Measurements from ENCODE around the gene SLCO4A1. TPM values are rescaled to one million over a fixed set of nuclear protein-coding genes. Genes with fewer than 3 reads are reported as not detected.

Gene SLCO4A1
- total RNA-seq, 1 donor from 2014 or later, result 3.6 TPM

GRCh38 chr20:62641321-62642050 is 817 bp upstream of the SLCO4A1 start:
- Mint-ChIP-seq H3K4me3 (ENCODE audit: low read depth) (peak overlapping the region; percentile 61), H3K27me3 (peaks cover 63% of the 10 kb centered on the region), H3K27ac (no peak overlapping the region), H3K9me3 (ENCODE audit: low read depth) (no peaks in the 10 kb centered on the region), H3K36me3 (ENCODE audit: insufficient read depth) (no peaks in the 10 kb centered on the region), H3K4me1 (ENCODE audit: low read depth) (peaks cover 5% of the 10 kb centered on the region)
- no peak for DNase-seq (ENCODE audit: low spot score, unreplicated experiment)
- TF ChIP-seq CTCF (IDR thresholded peaks at IDR 0.05; ENCODE audit: unreplicated experiment), result no peak

- Mint-ChIP-seq H3K9me3 (ENCODE audit: low read depth) (no peaks in the 10 kb centered on the region), H3K4me1 (ENCODE audit: low read depth) (peaks cover 5% of the 10 kb centered on the region), H3K27me3 (peaks cover 59% of the 10 kb centered on the region), H3K36me3 (ENCODE audit: insufficient read depth) (no peaks in the 10 kb centered on the region), H3K4me3 (ENCODE audit: low read depth) (peak overlapping the region; percentile 31), H3K27ac (no peak overlapping the region)
- peak; percentile 45 for DNase-seq (ENCODE audit: low spot score, unreplicated experiment)
- TF ChIP-seq CTCF (IDR thresholded peaks at IDR 0.05; ENCODE audit: unreplicated experiment), result no peak
Observed at GRCh38 chr20:62642666-62643520, 590 bp downstream of the SLCO4A1 start.

GRCh38 chr20:62643521-62644043 is 1.3 kb downstream of the SLCO4A1 start:
- Mint-ChIP-seq H3K27me3 (peaks cover 53% of the 10 kb centered on the region), H3K27ac (no peak overlapping the region), H3K4me3 (ENCODE audit: low read depth) (peak overlapping the region; percentile 29), H3K9me3 (ENCODE audit: low read depth) (no peaks in the 10 kb centered on the region), H3K4me1 (ENCODE audit: low read depth) (peaks cover 3% of the 10 kb centered on the region), H3K36me3 (ENCODE audit: insufficient read depth) (no peaks in the 10 kb centered on the region)
- no peak for TF ChIP-seq CTCF (IDR thresholded peaks at IDR 0.05; ENCODE audit: unreplicated experiment)
- DNase-seq (ENCODE audit: low spot score, unreplicated experiment), result no peak

GRCh38 chr20:62644044-62644795 is 1.9 kb downstream of the SLCO4A1 start:
- Mint-ChIP-seq H3K9me3 (ENCODE audit: low read depth) (no peaks in the 10 kb centered on the region), H3K4me3 (ENCODE audit: low read depth) (peak overlapping the region; percentile 14), H3K27me3 (peaks cover 46% of the 10 kb centered on the region), H3K36me3 (ENCODE audit: insufficient read depth) (no peaks in the 10 kb centered on the region), H3K4me1 (ENCODE audit: low read depth) (peaks cover 3% of the 10 kb centered on the region), H3K27ac (no peak overlapping the region)
- no peak for DNase-seq (ENCODE audit: low spot score, unreplicated experiment)
- TF ChIP-seq CTCF (IDR thresholded peaks at IDR 0.05; ENCODE audit: unreplicated experiment), result no peak
